DMS79 (cell line): ENCODE data around the gene FDX1.
A peak's percentile ranks its signal among the peaks of the same experiment; 100 is the strongest.

Experiments
- DNase-seq: peaks from one replicate; lab custom pipeline; 2025; lab: John Stamatoyannopoulos, UW

Gene FDX1

GRCh38 chr11:110468121-110468520 lies 38.4 kb downstream of the FDX1 start:
- no peak for DNase-seq

- no peak for DNase-seq
Measured at GRCh38 chr11:110469127-110469526, 39.4 kb downstream of the FDX1 start.

DNA sequence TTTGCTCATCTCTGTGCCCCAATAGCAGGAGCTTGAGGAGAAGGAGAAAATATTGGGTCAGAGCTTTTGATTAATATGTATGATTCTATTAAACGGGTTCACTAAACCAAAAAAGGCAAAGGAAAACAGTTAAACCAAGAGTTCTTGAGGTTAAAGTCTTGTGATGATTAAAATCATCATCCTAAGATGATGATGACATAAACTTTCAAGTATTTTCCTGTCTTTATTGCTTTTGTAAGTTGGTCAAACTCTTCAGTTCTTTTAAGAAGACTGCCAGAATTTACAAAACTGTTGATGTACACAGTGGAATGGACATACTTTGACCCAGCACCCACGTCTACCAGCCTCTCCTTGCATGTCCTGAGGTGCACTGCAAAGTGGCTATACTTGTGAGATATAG lies 41.0 kb downstream of the FDX1 start:
- no peak for DNase-seq

GRCh38 chr11:110471371-110471770 lies 41.6 kb downstream of the FDX1 start:
- no peak for DNase-seq

DNA sequence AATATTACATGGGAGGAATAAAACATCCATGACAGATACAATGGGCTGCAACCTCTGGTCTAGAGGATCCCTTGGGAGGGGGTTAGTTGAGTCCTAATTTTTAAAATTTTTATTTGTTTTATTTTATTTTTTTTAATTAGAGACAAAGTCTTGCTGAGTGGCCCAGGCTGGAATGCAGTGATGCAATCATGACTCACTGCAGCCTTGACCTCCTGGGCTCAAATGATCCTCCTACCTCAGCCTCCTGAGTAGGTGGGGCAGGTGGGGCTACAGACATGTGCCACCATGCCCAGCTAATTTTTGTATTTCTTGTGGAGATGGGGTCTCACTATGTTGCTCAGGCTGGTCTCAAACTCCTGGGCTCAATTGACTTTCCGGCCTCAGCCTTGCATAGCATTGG lies 43.1 kb downstream of the FDX1 start:
- DNase-seq, result no peak

DNA sequence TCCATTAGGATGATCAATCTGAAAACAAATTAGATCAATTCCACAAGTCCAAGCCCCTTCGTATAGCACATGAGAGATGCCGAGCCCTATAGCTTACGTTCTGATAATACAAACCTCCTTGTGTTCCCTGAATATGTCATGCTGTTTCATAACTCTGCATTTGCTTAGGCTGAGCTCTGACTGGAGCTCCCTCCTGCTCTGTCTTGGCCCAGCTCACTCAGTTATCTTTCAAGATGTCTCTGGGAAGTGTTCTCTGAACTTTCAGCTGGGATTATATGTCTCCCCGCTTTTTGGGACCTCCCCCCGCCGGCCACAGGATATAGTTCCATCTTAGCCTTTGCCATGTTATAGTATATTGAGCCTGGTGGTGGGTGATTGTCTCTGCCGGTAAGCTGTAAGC lies 44.0 kb downstream of the FDX1 start:
- DNase-seq, result no peak

DNA sequence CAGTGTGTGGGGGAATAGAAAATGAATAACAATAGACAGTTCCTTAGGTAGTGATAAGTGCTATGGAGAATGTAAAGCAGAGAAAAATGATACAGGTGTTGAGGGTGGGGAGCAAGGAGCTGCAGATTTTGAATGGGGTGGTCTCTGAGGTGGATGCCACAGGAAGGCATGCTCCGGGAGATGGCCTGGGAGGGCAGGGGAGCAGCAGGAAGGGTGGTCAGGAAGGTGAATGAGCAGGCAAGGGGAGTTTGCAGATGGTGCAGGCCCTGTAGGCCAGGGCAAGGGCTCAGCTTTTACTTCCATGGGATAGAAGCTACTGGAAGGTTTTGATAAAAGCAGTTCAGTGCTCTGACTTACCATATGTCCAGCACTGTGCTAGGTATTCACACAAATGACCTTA lies 44.8 kb downstream of the FDX1 start:
- no peak for DNase-seq

GRCh38 chr11:110475671-110476070 lies 45.9 kb downstream of the FDX1 start:
- no peak for DNase-seq

DNA sequence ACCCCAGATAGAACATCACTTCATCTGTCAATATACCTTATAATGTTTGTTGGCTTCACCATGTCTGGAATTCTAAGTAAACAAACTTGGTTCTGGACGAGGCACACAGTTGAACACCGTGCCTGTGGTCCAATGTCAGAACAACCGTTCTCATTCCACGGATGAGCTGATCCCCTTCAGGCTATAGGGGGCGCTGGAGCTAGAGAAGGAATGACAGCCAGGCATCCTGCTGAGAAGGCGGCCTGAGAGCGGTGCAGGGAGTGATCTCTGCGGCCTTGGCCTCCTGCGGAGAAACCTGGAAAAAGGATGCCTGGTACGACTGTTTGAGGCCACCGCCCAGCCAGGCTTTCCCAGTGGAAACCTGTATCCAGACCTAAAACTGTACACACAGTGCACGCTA lies 48.7 kb downstream of the FDX1 start:
- no peak for DNase-seq

GRCh38 chr11:110479108-110480101 lies 49.7 kb downstream of the FDX1 start:
- DNase-seq, result peak; percentile 86

GRCh38 chr11:110481523-110481922 lies 51.8 kb downstream of the FDX1 start:
- DNase-seq, result no peak

DNA sequence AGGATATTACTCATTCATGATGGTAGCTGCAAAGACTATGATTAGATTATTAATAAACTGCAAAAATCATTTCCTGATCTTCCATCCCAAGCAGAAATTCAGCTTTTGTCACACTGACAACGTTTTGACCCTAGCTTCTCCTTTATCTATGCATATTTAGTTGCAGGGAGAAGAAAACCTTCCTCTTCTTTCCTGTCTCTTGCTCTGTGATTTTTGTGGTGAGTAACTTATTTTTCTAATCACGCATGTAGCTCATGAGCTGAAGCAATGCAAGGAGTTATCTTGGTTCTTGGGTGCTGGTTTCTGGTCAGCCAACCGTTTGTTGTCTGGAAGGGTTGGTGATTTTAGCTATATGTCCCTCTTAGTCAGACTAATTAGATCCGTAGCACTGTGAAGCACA lies 56.4 kb downstream of the FDX1 start:
- DNase-seq, result no peak

GRCh38 chr11:110488446-110488845 lies 58.7 kb downstream of the FDX1 start:
- DNase-seq, result no peak

DNA sequence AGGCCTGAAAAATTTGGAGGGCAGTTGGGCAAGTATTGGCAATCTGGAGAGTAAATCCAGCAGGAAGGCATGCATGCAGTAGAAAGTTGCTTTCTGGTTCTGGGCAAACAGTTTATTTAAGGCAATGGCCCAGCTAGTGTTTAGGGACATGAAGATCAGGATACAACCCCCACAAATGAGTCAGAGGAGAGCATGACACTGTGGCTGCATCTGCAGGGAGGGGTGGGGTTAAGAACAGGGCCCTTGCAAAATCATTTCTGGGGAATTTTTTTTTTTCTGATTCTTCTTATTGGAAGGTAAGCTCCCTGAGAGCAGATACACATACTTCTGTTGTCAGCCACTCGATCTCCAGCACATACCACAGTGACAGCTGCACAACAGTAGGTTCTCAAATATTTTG lies 61.1 kb downstream of the FDX1 start:
- no peak for DNase-seq

- no peak for DNase-seq
Measured at GRCh38 chr11:110491577-110492320, 62.0 kb downstream of the FDX1 start.

DNA sequence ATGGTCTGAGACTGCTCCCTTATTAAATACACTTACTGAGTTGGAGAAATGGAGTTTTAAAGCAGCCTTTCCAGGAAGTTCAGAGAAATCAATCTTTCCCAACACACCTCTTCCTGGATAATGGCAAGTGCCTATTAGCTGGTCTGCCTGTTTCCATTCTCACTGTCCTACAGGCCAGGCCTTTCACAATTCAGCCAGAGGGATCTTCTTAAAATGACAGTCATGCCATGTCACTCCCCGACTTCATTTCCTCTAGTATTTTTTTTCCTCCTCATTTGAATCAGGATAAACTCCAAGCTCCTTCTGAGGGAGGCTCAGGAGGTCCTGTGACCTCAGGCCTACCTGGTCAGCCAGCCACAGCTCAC lies 62.6 kb downstream of the FDX1 start:
- no peak for DNase-seq

DNA sequence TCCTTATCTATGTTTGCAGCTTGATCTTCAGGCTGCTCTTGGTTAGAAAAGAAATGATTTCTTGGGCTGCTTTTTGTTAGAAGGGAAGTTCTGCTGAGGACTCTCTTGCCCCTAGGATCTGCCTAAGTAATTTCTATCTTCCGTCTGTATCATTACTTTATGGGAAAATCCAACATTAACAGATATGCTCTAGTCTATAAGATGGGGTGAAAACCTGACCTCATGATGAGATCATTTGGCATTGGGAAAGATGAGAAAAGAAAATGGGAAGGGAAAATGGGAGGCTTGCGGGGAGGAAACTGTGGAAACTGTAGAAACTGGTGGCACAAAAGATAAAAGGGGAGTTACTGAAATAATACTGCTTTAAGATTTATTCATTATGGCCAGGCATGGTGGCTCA lies 63.6 kb downstream of the FDX1 start:
- DNase-seq, result no peak

- DNase-seq, result no peak
Measured at GRCh38 chr11:110497231-110497978, 67.7 kb downstream of the FDX1 start.

GRCh38 chr11:110501428-110501827 lies 71.7 kb downstream of the FDX1 start:
- DNase-seq, result no peak

- DNase-seq, result no peak
Measured at GRCh38 chr11:110505528-110506284, 76.0 kb downstream of the FDX1 start.

- DNase-seq, result no peak
Measured at GRCh38 chr11:110507328-110507727, 77.6 kb downstream of the FDX1 start.

DNA sequence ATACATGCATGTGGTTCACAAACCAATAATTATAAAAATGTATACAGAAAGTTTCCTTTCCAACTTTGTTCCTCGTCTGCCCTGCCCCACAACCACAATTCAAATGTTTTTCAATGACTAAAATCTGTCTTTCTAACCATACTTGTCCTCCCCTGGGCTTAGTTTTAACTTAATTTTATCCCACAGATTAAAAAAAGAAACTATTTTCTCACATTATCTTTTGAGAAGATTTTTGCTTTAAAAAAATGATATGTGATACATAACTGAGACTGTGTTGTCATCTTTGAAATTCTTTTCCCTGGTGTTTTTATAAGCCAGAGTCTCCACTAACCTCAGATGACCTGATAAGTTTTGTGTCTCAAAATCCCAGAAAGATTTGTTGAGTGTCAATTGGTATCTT lies 79.0 kb downstream of the FDX1 start:
- no peak for DNase-seq
